Thoracic aorta (tissue), 2 donors: ENCODE results near the gene PTDSS2. TPM values are rescaled to one million over a fixed set of nuclear protein-coding genes. Genes with fewer than 3 reads are reported as not detected.
"Not testable (repeated sequence)": the region's sequence is repeated elsewhere in the genome, so short reads cannot be mapped to it uniquely, and the experiment has no call there.

Experiments
- ATAC-seq: fragments of 150-250 bp; one replicate; pipeline ENCODE4 v1.8.0; 2017; ENCODE audit warnings: low read depth; ENCODE audit not compliant: insufficient number of reproducible peaks, low FRiP score
- DNase-seq: peaks from one replicate; pipeline ENCODE4 v3.0.0-alpha.2; 2020; ENCODE audit warnings: low spot score
- H3K27ac ChIP-seq, 2 donors: fragments of 200-600 bp; sonication (generic); 1 replicate in 1 of 2; 2 replicates in 1 of 2; pipeline ENCODE4 v1.5.1; 2016; ENCODE audit warnings: mild to moderate bottlenecking in 2 of 2, moderate library complexity in 2 of 2
- H3K27me3 ChIP-seq: fragments of 200-600 bp; sonication (generic); replicated peaks from 2 replicates; pipeline ENCODE4 v1.6.0; 2016; ENCODE audit warnings: mild to moderate bottlenecking; ENCODE audit not compliant: insufficient read depth
- H3K36me3 ChIP-seq: fragments of 200-600 bp; sonication (generic); one replicate; pipeline ENCODE4 v1.5.1; 2016
- H3K4me1 ChIP-seq, 2 donors: fragments of 200-600 bp; sonication (generic); 1 replicate in 1 of 2; 2 replicates in 1 of 2; pipeline versions ENCODE4 v1.5.1 to v1.6.0; 2016; ENCODE audit warnings: low read depth in 2 of 2, mild to moderate bottlenecking in 1 of 2; ENCODE audit not compliant: control insufficient read depth in 1 of 2
- H3K4me3 ChIP-seq: fragments of 200-600 bp; sonication (generic); 2 replicates; pipeline ENCODE4 v1.5.1; 2016; ENCODE audit warnings: mild to moderate bottlenecking
- H3K9me3 ChIP-seq: fragments of 200-600 bp; sonication (generic); 2 replicates; pipeline ENCODE4 v1.5.1; 2016
- CTCF ChIP-seq: fragments of 200-600 bp; sonication (generic); IDR thresholded peaks from one replicate; pipeline ENCODE4 v1.5.1; 2019; ENCODE audit warnings: antibody characterized with exemption
- total RNA-seq, 2 donors: library from RNA; depleted of rRNA; stranded (reverse); fragments of >200 nt; gene quantifications; one replicate each; pipeline versions ENCODE4 v1.1.0 to v1.2.3, GENCODE V29; 2016

The PTDSS2 gene
- total RNA-seq, 2 donors from 2014 or later = 34.0 to 34.7 TPM

- ATAC-seq (no peak), DNase-seq (no peak)
- Histone ChIP-seq H3K27ac (no peak overlapping the region), H3K27me3 (no peaks in the 10 kb centered on the region), H3K4me3 (no peak overlapping the region), H3K4me1 (no peaks in the 10 kb centered on the region), H3K36me3 (no peaks in the 10 kb centered on the region), H3K9me3 (no peaks in the 10 kb centered on the region)
- no peak for TF ChIP-seq CTCF
Observed at GRCh38 chr11:431921-432320, 18.2 kb upstream of the PTDSS2 start.

GRCh38 chr11:432501-433100 lies 17.5 kb upstream of the PTDSS2 start:
- DNase-seq = no peak
- Histone ChIP-seq H3K27ac (no peak overlapping the region), H3K27me3 (no peaks in the 10 kb centered on the region), H3K36me3 (no peaks in the 10 kb centered on the region), H3K4me3 (no peak overlapping the region), H3K4me1 (no peaks in the 10 kb centered on the region), H3K9me3 (no peaks in the 10 kb centered on the region)
- TF ChIP-seq CTCF = no peak
- ATAC-seq = no peak

GRCh38 chr11:433111-433510 lies 17.0 kb upstream of the PTDSS2 start:
- Histone ChIP-seq H3K27me3 (no peaks in the 10 kb centered on the region), H3K4me3 (no peak overlapping the region), H3K4me1 (no peaks in the 10 kb centered on the region), H3K9me3 (no peaks in the 10 kb centered on the region), H3K36me3 (no peaks in the 10 kb centered on the region), H3K27ac (no peak overlapping the region)
- ATAC-seq (no peak), DNase-seq (no peak)
- TF ChIP-seq CTCF = no peak

GRCh38 chr11:433641-434040 lies 16.4 kb upstream of the PTDSS2 start:
- ATAC-seq = no peak
- Histone ChIP-seq H3K27ac (no peak overlapping the region), H3K36me3 (no peaks in the 10 kb centered on the region), H3K4me3 (no peak overlapping the region), H3K4me1 (no peaks in the 10 kb centered on the region), H3K9me3 (no peaks in the 10 kb centered on the region), H3K27me3 (no peaks in the 10 kb centered on the region)
- TF ChIP-seq CTCF = no peak
- DNase-seq = no peak

GRCh38 chr11:434496-434895 lies 15.6 kb upstream of the PTDSS2 start:
- no peak overlapping the region for H3K4me3 ChIP-seq
- no peaks in the 10 kb centered on the region for H3K36me3 ChIP-seq
- no peaks in the 10 kb centered on the region for H3K27me3 ChIP-seq
- no peak overlapping the region for H3K27ac ChIP-seq
- no peak for DNase-seq
- H3K4me1 ChIP-seq = no peaks in the 10 kb centered on the region
- no peak for ATAC-seq
- no peaks in the 10 kb centered on the region for H3K9me3 ChIP-seq
- no peak for TF ChIP-seq CTCF

- H3K27me3 ChIP-seq, H3K27ac ChIP-seq, H3K4me3 ChIP-seq, H3K4me1 ChIP-seq, ATAC-seq, H3K36me3 ChIP-seq, H3K9me3 ChIP-seq, DNase-seq: not testable (repeated sequence)
Observed at GRCh38 chr11:434999-435740, 14.9 kb upstream of the PTDSS2 start.
